MM.1S (cell line): ENCODE results near the gene SLC1A1.

Experiments used
- DNase-seq: peaks from one replicate; pipeline ENCODE4 v3.0.0-alpha.2; 2015
- H2AFZ ChIP-seq: fragments of 300-600 bp; sonication (generic); 2 replicates; pipeline ENCODE4 v1.6.0; 2016; ENCODE audit warnings: antibody characterized with exemption, low read length
- H3F3A ChIP-seq: fragments of 300-600 bp; sonication (generic); 2 replicates; pipeline ENCODE4 v1.6.1; 2016; ENCODE audit warnings: mild to moderate bottlenecking, antibody characterized with exemption, low read length, moderate library complexity, mixed read lengths; ENCODE audit not compliant: insufficient read depth
- H3K27ac ChIP-seq: fragments of 300-600 bp; sonication (generic); 2 replicates; pipeline ENCODE4 v1.5.1; 2016; ENCODE audit warnings: mild to moderate bottlenecking, low read length
- H3K27me3 ChIP-seq: fragments of 300-600 bp; sonication (generic); replicated peaks from 2 replicates; pipeline ENCODE4 v1.6.0; 2016; ENCODE audit warnings: low read length; ENCODE audit not compliant: insufficient read depth
- H3K36me3 ChIP-seq: fragments of 300-600 bp; sonication (generic); replicated peaks from 2 replicates; pipeline ENCODE4 v1.6.1; 2016; ENCODE audit warnings: mild to moderate bottlenecking, low read length, mixed read lengths; ENCODE audit not compliant: insufficient read depth
- H3K4me1 ChIP-seq: fragments of 300-600 bp; sonication (generic); 2 replicates; pipeline ENCODE4 v1.6.1; 2016; ENCODE audit warnings: low read length, mixed read lengths
- H3K4me2 ChIP-seq: fragments of 300-600 bp; sonication (generic); 2 replicates; pipeline ENCODE4 v1.6.0; 2016; ENCODE audit warnings: low read depth, low read length
- H3K4me3 ChIP-seq: fragments of 300-600 bp; sonication (generic); 2 replicates; pipeline ENCODE4 v1.5.1; 2016; ENCODE audit warnings: low read length, mixed read lengths
- H3K79me2 ChIP-seq: fragments of 300-600 bp; sonication (generic); 2 replicates; pipeline ENCODE4 v1.6.1; 2016; ENCODE audit warnings: mixed run types, low read length, mixed read lengths
- H3K9ac ChIP-seq: fragments of 300-600 bp; sonication (generic); 2 replicates; pipeline ENCODE4 v1.6.1; 2016; ENCODE audit warnings: low read length, mixed read lengths
- H3K9me2 ChIP-seq: fragments of 300-600 bp; sonication (generic); replicated peaks from 2 replicates; pipeline ENCODE4 v1.6.1; 2016; ENCODE audit warnings: mild to moderate bottlenecking, low read length, mixed read lengths; ENCODE audit not compliant: insufficient read depth
- H3K9me3 ChIP-seq: fragments of 300-600 bp; sonication (generic); replicated peaks from 2 replicates; pipeline ENCODE4 v1.6.1; 2016; ENCODE audit warnings: mild to moderate bottlenecking, low read length, mixed read lengths; ENCODE audit not compliant: insufficient read depth
- H4K20me1 ChIP-seq: fragments of 300-600 bp; sonication (generic); 2 replicates; pipeline ENCODE4 v1.6.1; 2016; ENCODE audit warnings: mild to moderate bottlenecking, low read length, moderate library complexity, mixed read lengths; ENCODE audit not compliant: insufficient read depth
- CTCF ChIP-seq: fragments of 300-600 bp; sonication (generic); IDR thresholded peaks from 2 replicates; pipeline ENCODE4 v1.5.1; 2016; ENCODE audit warnings: antibody characterized with exemption, low read length, mixed read lengths
- EZH2 ChIP-seq: fragments of 300-600 bp; sonication (generic); optimal IDR thresholded peaks from 2 replicates; pipeline ENCODE3; 2017; ENCODE audit warnings: low read depth, mild to moderate bottlenecking, antibody characterized with exemption, low read length, mixed read lengths
- EZH2phosphoT487 ChIP-seq: fragments of 300-600 bp; sonication (generic); IDR thresholded peaks from 2 replicates; pipeline ENCODE4 v1.6.1; 2018; ENCODE audit warnings: antibody characterized with exemption, low read length

Gene SLC1A1

GRCh38 chr9:4566806-4567205 is 76.5 kb downstream of the SLC1A1 start:
- H3K4me2 ChIP-seq = no peak overlapping the region
- TF ChIP-seq EZH2phosphoT487 = no peak
- no peak for TF ChIP-seq EZH2
- TF ChIP-seq CTCF = no peak
- no peaks in the 10 kb centered on the region for H3K4me1 ChIP-seq
- no peaks in the 10 kb centered on the region for H4K20me1 ChIP-seq
- H3K27ac ChIP-seq = no peak overlapping the region
- H3K79me2 ChIP-seq = no peaks in the 10 kb centered on the region
- H3K9ac ChIP-seq = no peak overlapping the region
- no peak overlapping the region for H2AFZ ChIP-seq
- H3F3A ChIP-seq = no peaks in the 10 kb centered on the region
- no peaks in the 10 kb centered on the region for H3K36me3 ChIP-seq
- no peak for DNase-seq
- no peaks in the 10 kb centered on the region for H3K9me3 ChIP-seq
- H3K27me3 ChIP-seq = no peaks in the 10 kb centered on the region
- no peak overlapping the region for H3K4me3 ChIP-seq
- no peaks in the 10 kb centered on the region for H3K9me2 ChIP-seq

- TF ChIP-seq CTCF (no peak), EZH2 (no peak), EZH2phosphoT487 (no peak)
- H3K4me2 ChIP-seq = no peak overlapping the region
- no peak for DNase-seq
- no peaks in the 10 kb centered on the region for H3K9me2 ChIP-seq
- H3K9ac ChIP-seq = no peak overlapping the region
- H3K27ac ChIP-seq = no peak overlapping the region
- H4K20me1 ChIP-seq = no peaks in the 10 kb centered on the region
- H3K36me3 ChIP-seq = no peaks in the 10 kb centered on the region
- H3K4me1 ChIP-seq = no peaks in the 10 kb centered on the region
- H3K79me2 ChIP-seq = no peaks in the 10 kb centered on the region
- H3K9me3 ChIP-seq = no peaks in the 10 kb centered on the region
- no peaks in the 10 kb centered on the region for H3F3A ChIP-seq
- no peaks in the 10 kb centered on the region for H3K27me3 ChIP-seq
- no peak overlapping the region for H3K4me3 ChIP-seq
- H2AFZ ChIP-seq = no peak overlapping the region
Observed at GRCh38 chr9:4567601-4568000, 77.3 kb downstream of the SLC1A1 start.

- no peaks in the 10 kb centered on the region for H3K9me2 ChIP-seq
- H2AFZ ChIP-seq = no peak overlapping the region
- H3F3A ChIP-seq = no peaks in the 10 kb centered on the region
- TF ChIP-seq CTCF (no peak), EZH2phosphoT487 (no peak)
- no peak for DNase-seq
- no peak overlapping the region for H3K4me2 ChIP-seq
- H3K4me3 ChIP-seq = no peak overlapping the region
- no peaks in the 10 kb centered on the region for H4K20me1 ChIP-seq
- no peak overlapping the region for H3K9ac ChIP-seq
- H3K4me1 ChIP-seq = no peaks in the 10 kb centered on the region
- no peaks in the 10 kb centered on the region for H3K27me3 ChIP-seq
- H3K79me2 ChIP-seq = no peaks in the 10 kb centered on the region
- no peaks in the 10 kb centered on the region for H3K36me3 ChIP-seq
- H3K27ac ChIP-seq = no peak overlapping the region
- H3K9me3 ChIP-seq = no peaks in the 10 kb centered on the region
Observed at GRCh38 chr9:4569101-4569500, 78.8 kb downstream of the SLC1A1 start.
